Suprapubic skin (tissue), 3 donors: ENCODE results near the gene ZNF771.

ENCODE experiments used
- CTCF ChIP-seq, 2 donors: fragments of 200-600 bp in 1 of 2; fragments of 450-650 bp in 1 of 2; sonication (generic) in 1 of 2; IDR thresholded peaks; one replicate each; pipeline ENCODE4 v1.5.1; 2016 to 2019; ENCODE audit warnings: antibody characterized with exemption in 2 of 2, mild to moderate bottlenecking in 1 of 2, moderate library complexity in 1 of 2
- EP300 ChIP-seq: sonication (generic); formaldehyde crosslinking; IDR thresholded peaks from one replicate; pipeline ENCODE4 v1.6.1; 2017; ENCODE audit warnings: antibody characterized with exemption
- POLR2A ChIP-seq, 2 donors: fragments of 450-650 bp; IDR thresholded peaks; one replicate each; pipeline ENCODE4 v1.6.1; 2017; ENCODE audit warnings: antibody characterized with exemption in 2 of 2, mild to moderate bottlenecking in 2 of 2, moderate library complexity in 2 of 2

- TF ChIP-seq EP300, result no peak
- no peak for TF ChIP-seq POLR2A (IDR thresholded peaks at IDR 0.05)
- TF ChIP-seq CTCF (IDR thresholded peaks at IDR 0.05), result peak; percentile 69 to 81
Measured at GRCh38 chr16:30429678-30430427, 22.4 kb downstream of the ZNF771 start, which contains the start of gene DCTPP1.
